ENCODE measurements around the gene A1BG. TPM values are rescaled to one million over a fixed set of nuclear protein-coding genes. Genes with fewer than 3 reads are reported as not detected.

Gene A1BG
- total RNA-seq, 1 experiment from 2014 or later, result 1.2 TPM

DNA sequence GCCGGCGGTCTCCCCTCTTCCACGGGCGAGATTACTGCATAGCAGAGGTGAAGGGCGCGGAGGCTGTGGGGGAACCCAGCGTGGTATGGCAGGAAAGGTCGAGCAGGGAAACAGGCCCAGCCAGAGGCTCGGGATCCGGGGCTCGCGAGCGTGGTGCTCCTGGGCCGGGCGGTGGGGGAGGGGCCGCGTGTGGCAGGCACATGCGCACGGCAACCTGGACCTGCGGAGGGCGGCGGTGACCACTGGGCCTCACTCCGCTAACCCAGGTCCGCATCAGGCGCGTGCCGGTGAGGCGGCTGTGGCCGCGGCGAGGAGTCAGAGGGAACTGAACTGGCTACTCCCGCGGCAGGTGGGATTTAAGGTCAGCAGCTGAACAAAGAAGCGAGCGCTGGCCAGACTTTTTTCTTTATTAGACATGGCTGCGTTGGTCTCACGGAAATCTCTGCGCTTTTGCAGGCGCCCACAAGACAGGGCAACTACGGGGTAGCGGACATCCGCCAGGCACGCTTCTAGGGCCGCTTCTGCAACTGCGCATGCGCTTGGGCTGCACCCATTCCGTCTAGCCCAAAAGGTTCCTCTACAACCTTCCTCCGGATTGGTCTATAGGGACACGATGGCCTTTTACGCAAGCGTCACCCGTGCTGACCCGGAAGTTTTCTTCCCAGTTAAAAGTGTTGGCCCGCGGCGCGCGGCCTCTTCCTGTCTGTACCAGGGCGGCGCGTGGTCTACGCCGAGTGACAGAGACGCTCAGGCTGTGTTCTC, 33.5 kb upstream of the A1BG start, which contains the start of gene RPS5 (continued):
- TF ChIP-seq ZNF274 (IDR thresholded peaks at IDR 0.05; ENCODE audit: low read depth, low read length), result no peak

DNA sequence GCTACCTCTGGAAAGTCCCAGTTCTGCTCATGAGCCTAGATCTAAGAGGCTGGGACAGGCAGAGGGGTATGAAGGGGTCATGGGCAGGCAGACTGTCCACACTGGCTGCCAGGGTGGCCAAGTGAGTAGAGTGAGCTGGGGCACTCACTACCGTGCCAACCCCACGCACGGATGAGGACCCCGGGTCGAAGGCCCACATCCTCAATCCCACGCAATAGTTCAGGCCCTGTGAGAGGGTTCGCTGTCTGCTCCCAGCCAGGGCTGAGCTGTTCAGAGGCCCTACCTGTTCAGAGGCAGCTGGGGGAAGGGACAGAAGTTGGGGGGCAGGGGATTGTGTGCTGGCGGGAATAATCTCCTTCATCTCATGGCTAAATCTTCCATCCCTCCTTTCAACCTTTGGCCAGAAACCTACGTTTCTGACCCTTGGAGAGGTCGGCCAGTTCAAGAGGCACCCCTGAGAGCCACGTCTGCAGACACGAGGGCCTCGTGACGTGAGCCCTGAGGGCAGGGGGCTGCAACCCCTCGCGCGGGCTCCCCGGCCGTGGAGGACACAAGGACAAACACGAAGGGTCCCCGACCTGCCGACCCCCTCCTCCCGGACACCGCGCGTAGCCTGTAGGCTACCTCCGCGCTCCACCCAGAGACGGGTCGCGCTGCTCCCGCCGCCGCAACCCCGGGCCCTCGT, 32.7 kb upstream of the A1BG start:
- TF ChIP-seq TCF7L2 (IDR thresholded peaks at IDR 0.05; ENCODE audit: borderline replicate concordance, extremely low read depth, insufficient read depth, insufficient read length) (no peak), POLR2A (IDR thresholded peaks at IDR 0.05; ENCODE audit: borderline replicate concordance, extremely low read depth, insufficient read depth, insufficient read length) (peak; percentile 21)
- no TSS peak for BruUV-seq (replicated peaks)
- ATAC-seq, result peak; percentile 19
- intact Hi-C loops (cut with micrococcal nuclease), result no loop called here
- peaks cover 64% of the 10 kb centered on the region for H3K79me2 ChIP-seq (ENCODE audit: insufficient read depth, low read length)
- H3K9ac ChIP-seq (ENCODE audit: low read length), result peak overlapping the region; percentile 100
- ChIA-PET RAD21 (ENCODE audit: low non-redundant PET in 1 of 2, low total read pairs in 2 of 2, uncharacterized antibody in 2 of 2, unreplicated experiment in 2 of 2) (no interaction called here), POLR2A (interaction anchor here (1.5 kb wide), 1 partner anchor 23 kb away, joined by 4 read pairs; the partner anchor contains the start of gene ZNF497), CTCF (no interaction called here)
- H3K4me2 ChIP-seq (ENCODE audit: low read length), result peak overlapping the region; percentile 94
- peak overlapping the region; percentile 62 to 96 for H3K4me3 ChIP-seq (replicated peaks in 1 of 2; ENCODE audit: low read depth in 1 of 2, low read length in 2 of 2)
- H3K36me3 ChIP-seq (ENCODE audit: control insufficient read depth in 1 of 2, insufficient read depth in 2 of 2, low read length in 2 of 2), result peaks cover 16 to 35% of the 10 kb centered on the region in 2 experiments; a peak in 3 of 4 replicates
- H4K20me1 ChIP-seq (ENCODE audit: insufficient read depth), result peaks cover 27% of the 10 kb centered on the region; the same call in 1 of the 2 replicates
- H3K27ac ChIP-seq (ENCODE audit: low read depth, low read length), result peak overlapping the region; percentile 97
- no peak for DNase-seq (ENCODE audit: low read depth, low spot score)
- H3K27me3 ChIP-seq (ENCODE audit: insufficient read depth, low read length), result no peaks in the 10 kb centered on the region
- peaks cover 23 to 49% of the 10 kb centered on the region in 2 experiments for H3K4me1 ChIP-seq (ENCODE audit: control insufficient read depth in 1 of 2, insufficient read depth in 2 of 2, low read length in 2 of 2)
- H2AFZ ChIP-seq (ENCODE audit: low read depth, low read length, poor library complexity, severe bottlenecking), result no peak overlapping the region
- no peaks in the 10 kb centered on the region for H3K9me2 ChIP-seq (ENCODE audit: insufficient read depth)
- H3K9me3 ChIP-seq (ENCODE audit: control insufficient read depth in 1 of 2, insufficient read depth in 1 of 2, low read depth in 1 of 2, low read length in 2 of 2), result no peaks in the 10 kb centered on the region

GRCh38 chr19:58385313-58385890, 32.1 kb upstream of the A1BG start:
- BruUV-seq (replicated peaks), result no TSS peak
- ChIA-PET CTCF (no interaction called here), POLR2A (interaction anchor here (1.5 kb wide), 1 partner anchor 23 kb away, joined by 4 read pairs; the partner anchor contains the start of gene ZNF497), RAD21 (ENCODE audit: low non-redundant PET in 1 of 2, low total read pairs in 2 of 2, uncharacterized antibody in 2 of 2, unreplicated experiment in 2 of 2) (no interaction called here)
- Histone ChIP-seq H4K20me1 (ENCODE audit: insufficient read depth) (peaks cover 20% of the 10 kb centered on the region; the same call in 1 of the 2 replicates), H3K9ac (ENCODE audit: low read length) (peak overlapping the region; percentile 100), H3K4me3 (replicated peaks in 1 of 2; ENCODE audit: low read depth in 1 of 2, low read length in 2 of 2) (peak overlapping the region; percentile 62 to 96), H3K9me3 (ENCODE audit: control insufficient read depth in 1 of 2, insufficient read depth in 1 of 2, low read depth in 1 of 2, low read length in 2 of 2) (no peaks in the 10 kb centered on the region), H2AFZ (ENCODE audit: low read depth, low read length, poor library complexity, severe bottlenecking) (no peak overlapping the region), H3K36me3 (ENCODE audit: control insufficient read depth in 1 of 2, insufficient read depth in 2 of 2, low read length in 2 of 2) (peaks cover 12 to 28% of the 10 kb centered on the region in 2 experiments; a peak in 3 of 4 replicates), H3K4me1 (ENCODE audit: control insufficient read depth in 1 of 2, insufficient read depth in 2 of 2, low read length in 2 of 2) (peaks cover 23 to 42% of the 10 kb centered on the region in 2 experiments), H3K27me3 (ENCODE audit: insufficient read depth, low read length) (no peaks in the 10 kb centered on the region), H3K9me2 (ENCODE audit: insufficient read depth) (no peaks in the 10 kb centered on the region), H3K4me2 (ENCODE audit: low read length) (peak overlapping the region; percentile 94), H3K79me2 (ENCODE audit: insufficient read depth, low read length) (peaks cover 57% of the 10 kb centered on the region), H3K27ac (ENCODE audit: low read depth, low read length) (peak overlapping the region; percentile 97)
- DNase-seq (ENCODE audit: low read depth, low spot score) (no peak), ATAC-seq (no peak)
- intact Hi-C loops (cut with micrococcal nuclease), result no loop called here
- TF ChIP-seq ELF1 (IDR thresholded peaks at IDR 0.05; ENCODE audit: borderline replicate concordance, low read depth) (no peak), CEBPB (IDR thresholded peaks at IDR 0.05; ENCODE audit: low read depth) (no peak), CBX3 (IDR thresholded peaks at IDR 0.05; ENCODE audit: low read depth) (no peak), EZH2phosphoT487 (IDR thresholded peaks at IDR 0.05; ENCODE audit: borderline replicate concordance) (no peak), SIN3A (IDR thresholded peaks at IDR 0.05; ENCODE audit: low read depth) (no peak), CTCF (IDR thresholded peaks at IDR 0.05 in 2 of 3, conservative IDR thresholded peaks at IDR 0.05 in 1 of 3; ENCODE audit: borderline replicate concordance in 1 of 3, insufficient read depth in 1 of 3, low read depth in 2 of 3, low read length in 2 of 3) (no peak)
